NOMO-1 (cell line): ENCODE results near the gene CD99.
"Not testable (repeated sequence)": the region's sequence is repeated elsewhere in the genome, so short reads cannot be mapped to it uniquely, and the experiment has no call there.

Source experiments
- DNase-seq, 2 experiments: peaks; one replicate each; lab custom pipeline; 2025; ENCODE audit not compliant: unreplicated experiment in 2 of 2; lab: John Stamatoyannopoulos, UW

The CD99 gene

DNA sequence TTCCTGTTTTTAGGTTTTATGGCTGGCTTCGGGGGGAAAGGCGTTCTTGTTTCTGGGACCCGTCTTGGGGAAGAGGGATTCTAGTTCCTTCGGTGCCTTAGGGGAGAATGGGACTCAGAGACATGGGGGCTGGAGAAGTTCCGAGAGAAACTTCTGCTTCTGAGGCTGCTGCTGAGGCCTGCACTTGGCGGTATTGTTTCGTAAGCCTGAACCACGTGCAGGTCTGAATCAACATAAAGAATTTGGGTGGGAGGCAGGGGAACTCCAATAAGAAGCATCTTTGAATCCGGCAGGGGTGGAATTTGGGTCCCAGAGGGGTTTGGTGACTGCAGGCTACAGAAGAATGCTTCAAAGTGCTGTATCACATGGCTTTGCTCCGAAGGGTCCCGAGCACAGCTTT lies 75.8 kb downstream of the CD99 start:
- peak; percentile 54 to 67 for DNase-seq

- peak; percentile 12 to 40 for DNase-seq
These were observed 76.7 kb downstream of the CD99 start for GRCh38 chrX:2767631-2768455.

- DNase-seq, result no peak
These were observed 78.5 kb downstream of the CD99 start for GRCh38 chrX:2769615-2770014.

DNA sequence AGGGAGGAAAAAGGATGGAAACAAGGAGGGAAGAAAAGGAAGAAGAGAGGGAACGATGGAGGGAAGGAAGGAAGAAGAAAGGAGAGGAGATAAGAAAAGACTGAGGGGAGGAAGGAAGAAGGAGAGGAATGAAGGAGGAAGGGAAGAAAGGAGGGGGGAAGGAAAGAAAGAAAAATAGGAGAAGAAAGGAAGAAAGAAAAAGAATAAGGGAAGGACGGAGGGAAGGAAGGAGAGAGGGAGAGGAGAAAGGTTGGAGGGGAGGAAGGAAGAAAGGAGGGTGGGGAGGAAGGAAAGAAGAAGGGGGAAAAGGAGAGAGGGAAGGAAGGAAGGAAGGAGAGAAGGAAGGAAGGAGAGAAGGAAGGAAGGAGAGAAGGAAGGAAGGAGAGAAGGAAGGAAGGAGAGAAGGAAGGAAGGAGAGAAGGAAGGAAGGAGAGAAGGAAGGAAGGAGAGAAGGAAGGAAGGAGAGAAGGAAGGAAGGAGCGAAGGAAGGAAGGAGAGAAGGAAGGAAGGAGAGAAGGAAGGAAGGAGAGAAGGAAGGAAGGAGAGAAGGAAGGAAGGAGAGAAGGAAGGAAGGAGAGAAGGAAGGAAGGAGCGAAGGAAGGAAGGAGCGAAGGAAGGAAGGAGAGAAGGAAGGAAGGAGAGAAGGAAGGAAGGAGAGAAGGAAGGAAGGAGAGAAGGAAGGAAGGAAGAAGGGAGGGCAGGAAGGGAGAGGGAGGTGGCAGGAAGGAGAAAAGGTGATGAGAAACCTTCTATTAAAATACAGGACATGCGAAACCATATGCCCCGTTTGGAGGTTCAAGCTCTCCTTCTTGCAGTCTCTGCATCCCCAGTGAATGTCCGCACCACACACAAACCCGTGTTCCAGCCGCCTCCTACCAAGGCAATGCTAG lies 82.3 kb downstream of the CD99 start:
- not testable (repeated sequence) for DNase-seq

DNA sequence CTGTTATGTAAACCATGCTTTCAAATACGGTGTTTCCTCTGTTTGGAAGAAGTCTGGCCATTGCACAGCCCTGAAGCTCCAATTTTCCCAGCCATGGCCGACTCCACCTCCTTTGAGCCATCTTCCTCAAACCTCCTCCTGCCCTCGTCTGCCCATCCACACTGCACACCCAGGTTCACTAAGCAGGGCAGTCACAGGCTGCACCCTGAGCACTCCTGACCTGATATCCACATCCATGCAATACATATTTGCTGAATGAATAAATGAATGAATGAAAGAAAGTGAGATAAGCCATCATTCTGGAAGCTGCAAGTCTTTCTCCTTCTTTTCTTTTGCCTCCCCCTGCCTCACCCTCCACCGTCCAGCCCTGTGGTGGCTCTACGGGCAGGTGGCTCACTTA lies 83.0 kb downstream of the CD99 start:
- no peak for DNase-seq

- no peak for DNase-seq
These were observed 83.7 kb downstream of the CD99 start for GRCh38 chrX:2774776-2775175.

DNA sequence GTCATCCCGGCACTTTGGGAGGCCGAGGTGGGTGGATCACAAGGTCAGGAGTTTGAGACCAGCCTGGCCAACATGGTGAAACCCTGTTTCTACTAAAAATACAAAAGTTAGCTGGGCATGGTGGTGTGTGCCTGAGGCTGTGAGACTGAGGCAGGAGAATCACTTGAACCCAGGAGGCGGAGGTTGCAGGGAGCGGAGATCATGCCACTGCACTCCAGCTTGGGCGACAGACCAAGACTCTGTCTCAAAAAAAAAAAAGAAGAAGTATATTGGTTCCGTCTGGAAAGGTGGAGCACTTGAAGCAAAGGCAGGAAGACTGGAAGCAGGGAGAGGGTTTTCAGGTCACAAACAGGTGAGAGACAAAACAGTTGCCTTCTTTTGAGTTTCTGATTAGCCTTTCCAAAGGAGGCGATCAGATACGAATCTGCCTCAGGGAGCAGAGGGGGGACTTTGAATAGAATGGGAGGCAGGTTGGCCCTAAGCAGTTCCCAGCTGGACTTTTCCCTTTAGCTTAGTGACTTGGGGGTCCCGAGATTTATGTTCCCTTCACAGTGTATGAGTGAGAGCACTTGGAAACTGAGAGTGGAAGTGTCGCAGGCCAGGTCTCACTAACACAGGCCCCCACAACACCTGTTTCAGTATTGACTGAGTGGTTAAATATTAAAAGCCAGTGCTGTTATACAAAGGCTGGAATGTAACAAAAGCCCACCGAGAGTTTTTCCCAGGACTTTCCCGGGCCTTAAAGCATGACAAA lies 89.6 kb downstream of the CD99 start:
- DNase-seq, result not testable (repeated sequence)

GRCh38 chrX:2781226-2781571 lies 90.1 kb downstream of the CD99 start:
- no peak for DNase-seq

DNA sequence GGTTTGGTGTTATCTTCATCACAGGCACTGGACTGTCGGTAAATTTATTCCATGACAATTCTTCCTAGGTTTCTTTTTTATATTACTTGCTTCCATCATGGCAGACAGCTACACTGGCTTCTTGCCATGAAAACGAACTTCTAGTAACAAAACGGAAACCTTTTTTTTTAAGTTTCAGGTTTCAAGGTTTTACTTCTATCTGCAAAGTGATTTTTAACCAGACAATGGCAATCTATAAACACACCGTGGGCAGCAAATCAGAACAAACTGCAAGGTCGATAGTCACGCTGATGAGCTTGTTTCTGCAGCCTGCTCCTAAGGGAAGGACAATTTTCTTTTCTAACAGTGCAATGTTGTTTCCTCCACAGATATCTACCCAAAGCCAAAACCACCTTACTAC lies 90.6 kb downstream of the CD99 start:
- DNase-seq, result no peak

DNA sequence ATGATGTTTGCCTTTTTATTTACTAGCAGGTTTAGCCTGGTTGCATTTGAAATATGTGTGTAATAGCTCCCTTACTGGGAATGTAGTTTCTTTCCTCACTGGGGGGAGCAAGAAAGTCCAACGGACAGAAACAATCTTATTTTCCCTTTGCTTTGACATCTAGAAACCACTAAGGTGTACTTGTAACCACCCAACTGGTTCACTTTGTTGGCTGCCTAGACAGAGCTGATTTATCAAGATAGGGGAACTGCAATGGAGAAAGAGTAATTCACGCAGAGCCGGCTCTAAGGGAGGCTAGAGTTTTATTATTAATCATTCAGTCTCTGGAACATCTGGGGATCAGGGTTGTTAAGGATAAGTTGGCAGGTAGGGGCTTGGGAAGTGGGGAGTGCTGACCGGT lies 91.1 kb downstream of the CD99 start:
- no peak for DNase-seq

GRCh38 chrX:2782778-2783177 lies 91.7 kb downstream of the CD99 start:
- DNase-seq, result no peak

DNA sequence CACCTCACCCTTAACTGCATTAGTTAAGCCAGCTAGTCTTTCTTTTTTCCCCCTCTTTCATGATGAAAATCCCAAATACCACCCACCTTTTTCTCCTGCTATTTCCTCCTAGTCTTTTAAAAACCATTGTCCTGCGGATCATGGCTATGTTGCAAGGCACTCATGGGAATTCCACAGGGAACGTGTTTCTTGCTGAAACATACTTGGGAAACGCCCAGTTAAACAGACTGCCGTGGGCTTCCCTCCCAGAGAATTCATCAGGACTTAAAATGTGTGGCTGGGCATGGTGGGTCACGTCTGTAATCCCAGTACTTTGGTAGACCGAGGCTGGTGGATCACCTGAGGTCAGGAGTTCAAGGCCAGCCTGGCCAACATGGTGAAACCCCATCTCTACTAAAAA lies 92.9 kb downstream of the CD99 start:
- DNase-seq, result no peak

DNA sequence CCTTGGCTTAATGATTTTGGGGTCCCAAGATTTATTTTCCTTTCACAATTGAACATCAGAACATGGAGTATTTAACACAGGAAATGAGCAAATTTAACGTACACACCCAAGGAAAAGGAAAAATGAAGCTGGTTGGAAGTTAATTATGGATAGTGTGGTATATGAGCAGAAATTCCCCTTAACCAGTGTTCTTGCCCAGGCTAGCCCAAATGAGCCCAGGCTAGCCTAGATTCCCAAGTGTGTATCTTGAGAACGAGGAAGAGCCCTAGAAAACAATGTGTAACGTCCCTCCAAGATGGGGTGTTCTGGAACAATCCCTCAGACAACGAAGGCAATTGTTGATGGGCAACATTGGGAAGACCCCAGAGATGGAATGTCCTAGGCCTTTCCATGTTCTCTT lies 94.4 kb downstream of the CD99 start:
- no peak for DNase-seq

DNA sequence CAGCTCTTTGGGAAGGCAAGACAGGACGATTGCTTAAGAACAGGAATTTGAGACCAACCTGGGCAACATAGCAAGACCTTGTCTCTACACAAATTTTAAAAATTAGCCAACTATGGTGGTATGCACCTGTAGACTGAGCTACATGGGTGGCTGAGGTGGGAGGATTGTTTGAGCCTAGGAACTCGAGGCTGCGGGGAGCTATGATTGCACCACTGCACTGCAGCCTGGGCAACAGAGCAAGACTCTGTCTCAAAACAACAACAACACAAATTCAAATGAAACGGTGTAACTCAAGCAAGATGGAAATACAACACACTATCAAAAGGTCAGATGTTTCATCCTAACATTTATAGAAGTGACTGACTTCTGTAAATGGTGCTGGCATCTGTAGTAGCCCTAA lies 97.9 kb downstream of the CD99 start:
- DNase-seq, result no peak

GRCh38 chrX:2789569-2789968 lies 98.5 kb downstream of the CD99 start:
- no peak for DNase-seq
